NCI-H187 (cell line): ENCODE data around the gene KCNIP2.

ENCODE experiments used
- DNase-seq, 2 experiments: peaks; one replicate each; lab custom pipeline; 2025; lab: John Stamatoyannopoulos, UW

The KCNIP2 gene

GRCh38 chr10:101851411-101852116, 8.0 kb upstream of the KCNIP2 start:
- no peak for DNase-seq

- no peak for DNase-seq
These were observed 7.1 kb upstream of the KCNIP2 start for GRCh38 chr10:101850749-101851148.

- DNase-seq, result no peak
These were observed 5.3 kb upstream of the KCNIP2 start for GRCh38 chr10:101848894-101849351.

- no peak for DNase-seq
These were observed 4.8 kb upstream of the KCNIP2 start for GRCh38 chr10:101848408-101848807.

GRCh38 chr10:101845893-101846292, 2.3 kb upstream of the KCNIP2 start:
- no peak for DNase-seq

- DNase-seq, result no peak
These were observed 1.8 kb downstream of the KCNIP2 start for GRCh38 chr10:101841826-101842225.

- DNase-seq, result peak; percentile 13 to 23
These were observed 2.7 kb downstream of the KCNIP2 start for GRCh38 chr10:101840741-101841453.

GRCh38 chr10:101840102-101840684, 3.4 kb downstream of the KCNIP2 start:
- DNase-seq, result no peak

GRCh38 chr10:101839416-101840063, 4.1 kb downstream of the KCNIP2 start:
- no peak for DNase-seq

GRCh38 chr10:101839002-101839401, 4.6 kb downstream of the KCNIP2 start:
- DNase-seq, result no peak

GRCh38 chr10:101838416-101838970, 5.1 kb downstream of the KCNIP2 start:
- DNase-seq, result no peak

GRCh38 chr10:101837748-101838147, 5.9 kb downstream of the KCNIP2 start:
- DNase-seq, result no peak

GRCh38 chr10:101835362-101835761, 8.2 kb downstream of the KCNIP2 start:
- no peak for DNase-seq

GRCh38 chr10:101834341-101834740, 9.3 kb downstream of the KCNIP2 start:
- no peak for DNase-seq

GRCh38 chr10:101833466-101833865, 10.1 kb downstream of the KCNIP2 start:
- no peak for DNase-seq

- no peak for DNase-seq
These were observed 11.3 kb downstream of the KCNIP2 start for GRCh38 chr10:101832325-101832771.

GRCh38 chr10:101831169-101831811, 12.3 kb downstream of the KCNIP2 start:
- DNase-seq, result no peak

GRCh38 chr10:101830322-101831168, 13.1 kb downstream of the KCNIP2 start:
- peak; percentile 41 to 85 for DNase-seq

- peak in 1 of 2 experiments; percentile 33 for DNase-seq
These were observed 13.9 kb downstream of the KCNIP2 start for GRCh38 chr10:101829561-101830315.
